Esophagus squamous epithelium (tissue), 5 donors: ENCODE measurements around the gene ABLIM3. TPM values are rescaled to one million over a fixed set of nuclear protein-coding genes. Genes with fewer than 3 reads are reported as not detected.

Source experiments
- DNase-seq: peaks from one replicate; lab custom pipeline; 2025; lab: John Stamatoyannopoulos, UW
- H3K27ac ChIP-seq, 4 donors: fragments of 200-600 bp; sonication (generic); one replicate each; pipeline ENCODE4 v1.5.1; 2016 to 2019; ENCODE audit warnings: mild to moderate bottlenecking in 1 of 4
- H3K27me3 ChIP-seq, 4 donors: fragments of 200-600 bp; sonication (generic); 1 replicate in 3 of 4; 2 replicates in 1 of 4; pipeline versions ENCODE4 v1.5.1 to v1.6.0; 2017 to 2021; ENCODE audit warnings: antibody characterized with exemption in 1 of 4
- H3K36me3 ChIP-seq, 3 donors: fragments of 200-600 bp; sonication (generic); one replicate each; pipeline ENCODE4 v1.5.1; 2016 to 2019
- H3K4me1 ChIP-seq, 3 donors: fragments of 200-600 bp; sonication (generic); one replicate each; pipeline ENCODE4 v1.5.1; 2017 to 2019
- H3K4me3 ChIP-seq, 4 donors: fragments of 200-600 bp; sonication (generic); 1 replicate in 3 of 4; 2 replicates in 1 of 4; pipeline ENCODE4 v1.5.1; 2016 to 2019; ENCODE audit warnings: mild to moderate bottlenecking in 2 of 4, moderate library complexity in 1 of 4
- H3K9me3 ChIP-seq, 3 donors: fragments of 200-600 bp; sonication (generic); one replicate each; pipeline ENCODE4 v1.5.1; 2016 to 2019
- POLR2A ChIP-seq, 4 donors: fragments of 450-650 bp; IDR thresholded peaks; one replicate each; pipeline ENCODE4 v1.6.1; 2017; ENCODE audit warnings: antibody characterized with exemption in 4 of 4, mild to moderate bottlenecking in 4 of 4, moderate library complexity in 3 of 4
- WGBS, 2 donors: methylation state at CpG; one replicate each; pipeline ENCODE4 v1.1.5; 2018; 5-methylcytosine and 5-hydroxymethylcytosine counted together
- intact Hi-C: fragments of 100-400 bp; cut with DNase I; formaldehyde crosslinking; loops from one replicate; pipeline ENCODE4 v1.15.0; 2022
- total RNA-seq, 4 donors: library from RNA; depleted of rRNA; stranded (reverse); fragments of >200 nt; gene quantifications; one replicate each; pipeline ENCODE4 v1.1.0, GENCODE V29; 2016
- TF ChIP-seq, protein P1 (sequence below), 6 experiments: fragments of 450-650 bp in 4 of 6; fragments of 200-600 bp in 2 of 6; sonication (generic) in 2 of 6; IDR thresholded peaks; one replicate each; pipeline ENCODE4 v1.5.1; 2016 to 2019; ENCODE audit warnings: antibody characterized with exemption in 6 of 6, mild to moderate bottlenecking in 4 of 6, moderate library complexity in 4 of 6
- donor health status: DM: yes; HTN: yes; CAD: no.

The ABLIM3 gene
- total RNA-seq, 4 donors from 2014 or later: 10.6 to 47.7 (median 27.1) TPM

DNA sequence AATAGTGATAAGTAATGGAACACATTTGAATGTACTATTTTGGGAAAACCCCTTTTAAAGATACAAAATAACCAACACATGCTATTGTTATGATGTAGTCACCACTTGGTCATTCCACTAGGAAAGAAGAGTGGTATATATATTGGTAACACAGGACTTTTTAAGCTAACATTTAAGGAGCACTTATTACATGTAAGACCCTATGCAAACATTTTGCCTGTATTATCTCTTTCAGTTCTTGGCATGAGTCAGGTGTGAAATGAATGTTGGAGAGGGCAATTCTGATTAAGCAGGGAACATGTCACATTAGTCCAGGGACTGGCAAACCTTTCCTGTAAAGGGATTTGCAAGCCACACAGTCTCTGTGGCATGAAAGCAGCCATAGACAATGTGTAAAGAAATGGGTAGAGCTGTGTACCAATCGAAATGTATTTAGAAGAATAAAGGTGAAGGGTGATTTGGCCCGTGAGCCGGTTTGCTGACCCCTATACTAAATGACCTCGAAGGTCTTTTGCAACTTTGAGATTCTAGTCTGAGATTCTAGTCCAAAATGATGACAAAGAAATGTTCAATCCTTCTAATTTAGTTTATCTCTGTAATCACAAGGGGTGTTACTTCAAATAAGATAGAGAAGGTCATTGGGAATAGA, 15.3 kb downstream of the ABLIM3 start:
- Histone ChIP-seq H3K36me3 (no peaks in the 10 kb centered on the region), H3K9me3 (no peaks in the 10 kb centered on the region), H3K27me3 (no peaks in the 10 kb centered on the region), H3K27ac (no peak overlapping the region), H3K4me1 (peaks cover 0 to 20% (median 4%) of the 10 kb centered on the region in 3 donors), H3K4me3 (no peak overlapping the region)
- intact Hi-C loops: no loop called here
- 78 to 81% methylated on average over 4 of the region's 4 CpGs for WGBS, 2 donors
- TF ChIP-seq, protein P1, sequence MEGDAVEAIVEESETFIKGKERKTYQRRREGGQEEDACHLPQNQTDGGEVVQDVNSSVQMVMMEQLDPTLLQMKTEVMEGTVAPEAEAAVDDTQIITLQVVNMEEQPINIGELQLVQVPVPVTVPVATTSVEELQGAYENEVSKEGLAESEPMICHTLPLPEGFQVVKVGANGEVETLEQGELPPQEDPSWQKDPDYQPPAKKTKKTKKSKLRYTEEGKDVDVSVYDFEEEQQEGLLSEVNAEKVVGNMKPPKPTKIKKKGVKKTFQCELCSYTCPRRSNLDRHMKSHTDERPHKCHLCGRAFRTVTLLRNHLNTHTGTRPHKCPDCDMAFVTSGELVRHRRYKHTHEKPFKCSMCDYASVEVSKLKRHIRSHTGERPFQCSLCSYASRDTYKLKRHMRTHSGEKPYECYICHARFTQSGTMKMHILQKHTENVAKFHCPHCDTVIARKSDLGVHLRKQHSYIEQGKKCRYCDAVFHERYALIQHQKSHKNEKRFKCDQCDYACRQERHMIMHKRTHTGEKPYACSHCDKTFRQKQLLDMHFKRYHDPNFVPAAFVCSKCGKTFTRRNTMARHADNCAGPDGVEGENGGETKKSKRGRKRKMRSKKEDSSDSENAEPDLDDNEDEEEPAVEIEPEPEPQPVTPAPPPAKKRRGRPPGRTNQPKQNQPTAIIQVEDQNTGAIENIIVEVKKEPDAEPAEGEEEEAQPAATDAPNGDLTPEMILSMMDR (IDR thresholded peaks at IDR 0.05): no peak
- no peak for TF ChIP-seq POLR2A (IDR thresholded peaks at IDR 0.05)
- DNase-seq: no peak

- peaks cover 0 to 13% (median 4%) of the 10 kb centered on the region in 3 donors for H3K4me1 ChIP-seq
- no peak for DNase-seq
- no peaks in the 10 kb centered on the region for H3K9me3 ChIP-seq
- H3K36me3 ChIP-seq: no peaks in the 10 kb centered on the region
- H3K4me3 ChIP-seq: no peak overlapping the region
- H3K27ac ChIP-seq: no peak overlapping the region
- WGBS, 2 donors: 76 to 77% methylated on average over 2 of the region's 2 CpGs
- intact Hi-C loops: no loop called here
- H3K27me3 ChIP-seq: no peaks in the 10 kb centered on the region
- no peak for TF ChIP-seq POLR2A (IDR thresholded peaks at IDR 0.05)
- TF ChIP-seq, protein P1 (IDR thresholded peaks at IDR 0.05): no peak
These were observed 16.0 kb downstream of the ABLIM3 start for GRCh38 chr5:149157330-149157729.

- DNase-seq: no peak
- Histone ChIP-seq H3K27me3 (no peaks in the 10 kb centered on the region), H3K27ac (no peak overlapping the region), H3K9me3 (no peaks in the 10 kb centered on the region), H3K4me3 (no peak overlapping the region), H3K4me1 (peaks cover 0 to 9% (median 0%) of the 10 kb centered on the region in 3 donors), H3K36me3 (no peaks in the 10 kb centered on the region)
- TF ChIP-seq, protein P1 (IDR thresholded peaks at IDR 0.05): no peak
- no peak for TF ChIP-seq POLR2A (IDR thresholded peaks at IDR 0.05)
- intact Hi-C loops: no loop called here
- WGBS, 2 donors: 47 to 59% methylated on average over 3 of the region's 3 CpGs
These were observed 19.0 kb downstream of the ABLIM3 start for GRCh38 chr5:149160291-149160787.

DNA sequence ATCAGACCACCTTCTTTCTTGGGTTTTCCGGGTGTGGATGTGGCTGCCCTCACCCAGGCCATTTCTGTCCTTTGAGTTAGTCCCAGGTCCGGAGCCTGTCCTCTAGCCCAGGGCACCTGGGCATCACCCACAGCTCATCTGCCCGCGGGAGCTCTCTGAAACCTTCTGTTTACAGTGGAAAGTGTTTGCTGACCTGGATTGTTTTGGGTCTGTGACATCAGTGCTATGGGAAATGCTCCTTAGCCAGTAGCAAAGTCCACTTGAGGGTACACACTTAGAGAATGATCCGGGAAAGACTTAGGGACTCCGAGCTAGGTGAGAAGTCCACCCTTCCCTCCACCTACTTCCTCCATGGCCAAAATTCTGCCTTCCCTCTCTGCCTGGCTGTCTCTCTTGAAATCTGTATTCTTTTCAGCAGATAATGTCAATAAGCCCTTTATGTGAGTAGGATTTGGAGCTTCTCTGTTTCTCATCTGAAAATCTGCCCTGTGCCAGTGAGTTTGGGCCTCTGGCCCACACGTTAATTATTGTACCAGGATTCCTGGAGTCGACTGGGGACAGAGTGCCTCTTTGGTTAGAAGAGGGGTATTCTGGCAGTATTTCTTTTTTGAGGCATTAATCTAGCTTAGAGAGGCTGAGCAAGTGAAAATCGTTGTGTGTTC, 19.9 kb downstream of the ABLIM3 start:
- WGBS, 2 donors: 82% methylated on average over 9 of the region's 9 CpGs
- TF ChIP-seq POLR2A (IDR thresholded peaks at IDR 0.05): no peak
- TF ChIP-seq, protein P1 (IDR thresholded peaks at IDR 0.05): no peak
- H3K27me3 ChIP-seq: no peaks in the 10 kb centered on the region
- peaks cover 0 to 9% (median 0%) of the 10 kb centered on the region in 3 donors for H3K4me1 ChIP-seq
- no peaks in the 10 kb centered on the region for H3K36me3 ChIP-seq
- no peak for DNase-seq
- H3K4me3 ChIP-seq: no peak overlapping the region
- H3K9me3 ChIP-seq: no peaks in the 10 kb centered on the region
- intact Hi-C loops: no loop called here
- H3K27ac ChIP-seq: no peak overlapping the region

- DNase-seq: no peak
- TF ChIP-seq, protein P1 (IDR thresholded peaks at IDR 0.05): no peak
- no peak for TF ChIP-seq POLR2A (IDR thresholded peaks at IDR 0.05)
- intact Hi-C loops: no loop called here
- H3K27me3 ChIP-seq: no peaks in the 10 kb centered on the region
- H3K9me3 ChIP-seq: no peaks in the 10 kb centered on the region
- H3K4me1 ChIP-seq: peaks cover 0 to 9% (median 0%) of the 10 kb centered on the region in 3 donors
- no peak overlapping the region for H3K27ac ChIP-seq
- H3K4me3 ChIP-seq: no peak overlapping the region
- 92 to 93% methylated on average over 5 of the region's 5 CpGs for WGBS, 2 donors
- H3K36me3 ChIP-seq: no peaks in the 10 kb centered on the region
These were observed 20.6 kb downstream of the ABLIM3 start for GRCh38 chr5:149161850-149162249.
